OCI-LY7 (cell line): ENCODE data around the gene SLC44A5.

Source experiments
- EZH2phosphoT487 ChIP-seq: fragments of 200-600 bp; sonication (generic); IDR thresholded peaks from 2 replicates; pipeline ENCODE4 v1.6.1; 2018; ENCODE audit warnings: low read depth, borderline replicate concordance, mild to moderate bottlenecking, mixed run types, antibody characterized with exemption, low read length, moderate library complexity, mixed read lengths
- TF ChIP-seq, protein P1 (sequence below): fragments of 200-600 bp; sonication (generic); conservative IDR thresholded peaks from 2 replicates; pipeline ENCODE4 v1.5.1; 2014; ENCODE audit warnings: mild to moderate bottlenecking, antibody characterized with exemption, low read length, moderate library complexity, mixed read lengths

- TF ChIP-seq, protein P1, sequence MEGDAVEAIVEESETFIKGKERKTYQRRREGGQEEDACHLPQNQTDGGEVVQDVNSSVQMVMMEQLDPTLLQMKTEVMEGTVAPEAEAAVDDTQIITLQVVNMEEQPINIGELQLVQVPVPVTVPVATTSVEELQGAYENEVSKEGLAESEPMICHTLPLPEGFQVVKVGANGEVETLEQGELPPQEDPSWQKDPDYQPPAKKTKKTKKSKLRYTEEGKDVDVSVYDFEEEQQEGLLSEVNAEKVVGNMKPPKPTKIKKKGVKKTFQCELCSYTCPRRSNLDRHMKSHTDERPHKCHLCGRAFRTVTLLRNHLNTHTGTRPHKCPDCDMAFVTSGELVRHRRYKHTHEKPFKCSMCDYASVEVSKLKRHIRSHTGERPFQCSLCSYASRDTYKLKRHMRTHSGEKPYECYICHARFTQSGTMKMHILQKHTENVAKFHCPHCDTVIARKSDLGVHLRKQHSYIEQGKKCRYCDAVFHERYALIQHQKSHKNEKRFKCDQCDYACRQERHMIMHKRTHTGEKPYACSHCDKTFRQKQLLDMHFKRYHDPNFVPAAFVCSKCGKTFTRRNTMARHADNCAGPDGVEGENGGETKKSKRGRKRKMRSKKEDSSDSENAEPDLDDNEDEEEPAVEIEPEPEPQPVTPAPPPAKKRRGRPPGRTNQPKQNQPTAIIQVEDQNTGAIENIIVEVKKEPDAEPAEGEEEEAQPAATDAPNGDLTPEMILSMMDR = peak; percentile 33; the same call in 1 of the 2 replicates
- no peak for TF ChIP-seq EZH2phosphoT487
Observed at GRCh38 chr1:75257424-75257823, 353.5 kb downstream of the SLC44A5 start.
